Chondrocyte (in vitro differentiated cells): ENCODE results near the gene USH2A. TPM values are rescaled to one million over a fixed set of nuclear protein-coding genes. Genes with fewer than 3 reads are reported as not detected.

Experiments used
- DNase-seq: peaks from one replicate; pipeline ENCODE4 v3.0.0; 2021; ENCODE audit warnings: mixed read lengths, low spot score
- H3K27ac Mint-ChIP-seq: one replicate; pipeline ENCODE4 v1.8.0; 2021; ENCODE audit warnings: mild to moderate bottlenecking, moderate library complexity, mixed read lengths; ENCODE audit not compliant: unreplicated experiment
- H3K27me3 Mint-ChIP-seq: 2 replicates; pipeline ENCODE4 v1.8.0; 2021; ENCODE audit warnings: low read depth, mixed read lengths
- H3K36me3 Mint-ChIP-seq: 2 replicates; pipeline ENCODE4 v1.8.0; 2021; ENCODE audit warnings: low read depth, mixed read lengths
- H3K4me1 Mint-ChIP-seq: 2 replicates; pipeline ENCODE4 v1.8.0; 2021; ENCODE audit warnings: low read depth, mild to moderate bottlenecking, mixed read lengths
- H3K4me3 Mint-ChIP-seq: one replicate; pipeline ENCODE4 v1.8.0; 2021; ENCODE audit warnings: mild to moderate bottlenecking, moderate library complexity, mixed read lengths; ENCODE audit not compliant: unreplicated experiment
- H3K9me3 Mint-ChIP-seq: 2 replicates; pipeline ENCODE4 v1.8.0; 2021; ENCODE audit warnings: low read depth, mixed read lengths
- CTCF ChIP-seq: fragments of 200-600 bp; sonication (generic); IDR thresholded peaks from 2 replicates; pipeline ENCODE4 v1.5.0; 2021; ENCODE audit warnings: antibody characterized with exemption, mild to moderate bottlenecking, moderate library complexity
- total RNA-seq: library from RNA; stranded (reverse); gene quantifications from 3 replicates; pipeline ENCODE4 v1.2.1, GENCODE V29; 2021

USH2A gene
- total RNA-seq, 1 donor from 2014 or later = not detected

DNA sequence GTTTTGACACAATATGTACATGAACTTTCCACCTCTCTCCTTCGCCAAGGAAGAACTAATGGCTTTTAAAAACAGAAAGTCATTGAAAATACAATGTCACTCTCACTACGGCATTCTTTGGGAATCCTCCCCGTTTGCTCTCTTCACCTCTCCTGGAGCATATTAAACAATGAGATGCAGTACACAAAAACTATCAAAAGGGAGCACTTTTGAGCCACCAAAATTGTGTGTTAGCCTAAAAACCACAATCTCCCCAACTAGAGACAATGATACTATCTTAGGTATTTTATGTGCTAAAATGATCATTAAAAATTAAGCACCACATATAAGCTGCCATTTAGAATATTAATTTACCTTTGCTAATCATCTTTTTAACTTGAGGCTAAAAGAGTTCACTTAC is 430.6 kb downstream of the USH2A start:
- Mint-ChIP-seq H3K4me3 (no peak overlapping the region), H3K4me1 (no peaks in the 10 kb centered on the region), H3K27ac (no peak overlapping the region), H3K27me3 (peaks cover 28% of the 10 kb centered on the region), H3K9me3 (no peaks in the 10 kb centered on the region), H3K36me3 (no peaks in the 10 kb centered on the region)
- peak; percentile 80 for TF ChIP-seq CTCF
- DNase-seq = no peak

GRCh38 chr1:215987092-215987875 is 436.0 kb downstream of the USH2A start:
- H3K9me3 Mint-ChIP-seq = no peaks in the 10 kb centered on the region
- H3K4me3 Mint-ChIP-seq = no peak overlapping the region
- H3K36me3 Mint-ChIP-seq = no peaks in the 10 kb centered on the region
- H3K27me3 Mint-ChIP-seq = peaks cover 17% of the 10 kb centered on the region
- no peak for TF ChIP-seq CTCF
- no peak overlapping the region for H3K27ac Mint-ChIP-seq
- no peak for DNase-seq
- no peaks in the 10 kb centered on the region for H3K4me1 Mint-ChIP-seq

GRCh38 chr1:215986401-215986800 is 436.8 kb downstream of the USH2A start:
- no peak for DNase-seq
- no peak for TF ChIP-seq CTCF
- Mint-ChIP-seq H3K27me3 (peaks cover 17% of the 10 kb centered on the region), H3K4me3 (no peak overlapping the region), H3K9me3 (no peaks in the 10 kb centered on the region), H3K36me3 (no peaks in the 10 kb centered on the region), H3K4me1 (no peaks in the 10 kb centered on the region), H3K27ac (no peak overlapping the region)

DNA sequence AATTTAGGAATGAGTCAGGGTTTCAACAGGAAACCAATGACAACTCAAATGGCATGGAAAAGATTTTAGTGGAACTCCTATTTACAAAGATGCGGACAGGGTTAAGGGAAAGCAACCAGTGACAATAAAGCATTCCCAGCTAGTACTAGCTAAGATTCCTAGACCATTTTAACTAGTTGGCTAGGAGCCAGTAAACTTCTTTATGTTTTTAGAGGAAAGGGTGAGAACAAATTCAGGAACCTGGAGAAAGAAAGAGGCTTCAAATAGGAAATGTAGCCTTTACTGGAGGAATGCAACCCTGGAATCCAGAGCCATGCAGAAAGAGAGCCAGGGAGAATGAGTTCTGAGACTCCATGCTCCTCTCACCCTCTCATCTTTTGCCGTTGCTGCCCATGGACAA is 439.6 kb downstream of the USH2A start:
- no peaks in the 10 kb centered on the region for H3K9me3 Mint-ChIP-seq
- H3K27ac Mint-ChIP-seq = no peak overlapping the region
- no peak for DNase-seq

More for the DNA sequence above, 439.6 kb downstream of the USH2A start:
- no peak for TF ChIP-seq CTCF
- peaks cover 5% of the 10 kb centered on the region for H3K27me3 Mint-ChIP-seq
- H3K4me1 Mint-ChIP-seq = no peaks in the 10 kb centered on the region
- no peak overlapping the region for H3K4me3 Mint-ChIP-seq
- no peaks in the 10 kb centered on the region for H3K36me3 Mint-ChIP-seq
